HEK293T (cell line): ENCODE data around the gene TMEM178B.

Experiments used
- ARNT ChIP-seq: fragments of 450-650 bp; IDR thresholded peaks from 2 replicates; pipeline ENCODE4 v1.6.1; 2017; ENCODE audit warnings: mild to moderate bottlenecking
- BHLHE40 ChIP-seq: fragments of 450-650 bp; IDR thresholded peaks from 2 replicates; pipeline ENCODE4 v1.6.1; 2016; ENCODE audit warnings: mild to moderate bottlenecking, moderate library complexity, borderline replicate concordance
- ELF4 ChIP-seq: fragments of 450-650 bp; IDR thresholded peaks from 2 replicates; pipeline ENCODE4 v1.6.1; 2017; ENCODE audit warnings: antibody characterized with exemption
- FOXA1 ChIP-seq: fragments of 450-650 bp; IDR thresholded peaks from 2 replicates; pipeline ENCODE4 v1.6.1; 2016; ENCODE audit warnings: mild to moderate bottlenecking
- FOXK2 ChIP-seq: fragments of 450-650 bp; IDR thresholded peaks from 2 replicates; pipeline ENCODE4 v1.6.1; 2016; ENCODE audit warnings: mild to moderate bottlenecking
- FOXM1 ChIP-seq: fragments of 450-650 bp; IDR thresholded peaks from 2 replicates; pipeline ENCODE4 v1.6.1; 2017; ENCODE audit warnings: mild to moderate bottlenecking, borderline replicate concordance
- NFRKB ChIP-seq: fragments of 450-650 bp; IDR thresholded peaks from 2 replicates; pipeline ENCODE4 v1.6.1; 2016; ENCODE audit warnings: mild to moderate bottlenecking, moderate library complexity
- PKNOX1 ChIP-seq: fragments of 450-650 bp; IDR thresholded peaks from 2 replicates; pipeline ENCODE4 v1.6.1; 2016
- SP1 ChIP-seq: fragments of 450-650 bp; IDR thresholded peaks from 2 replicates; pipeline ENCODE4 v1.6.1; 2017
- SUZ12 ChIP-seq: fragments of 450-650 bp; IDR thresholded peaks from 2 replicates; pipeline ENCODE4 v1.6.1; 2016; ENCODE audit warnings: mild to moderate bottlenecking
- TARDBP ChIP-seq: fragments of 450-650 bp; IDR thresholded peaks from 2 replicates; pipeline ENCODE4 v1.6.1; 2016

- TF ChIP-seq SP1 (no peak), BHLHE40 (no peak), NFRKB (no peak), SUZ12 (no peak), PKNOX1 (no peak), TARDBP (no peak), FOXM1 (no peak), ARNT (no peak), FOXA1 (no peak), ELF4 (no peak), FOXK2 (no peak)
Observed at GRCh38 chr7:141454338-141454737, 380.5 kb downstream of the TMEM178B start.
